GM12801 (cell line): Measurements from ENCODE around the gene ALMS1.

Experiments used
- CTCF ChIP-seq: IDR thresholded peaks from one replicate; pipeline ENCODE4 v1.5.1; 2011; ENCODE audit warnings: control low read depth; ENCODE audit not compliant: insufficient read length; ENCODE audit errors: extremely low read depth

Gene ALMS1

GRCh38 chr2:73385123-73385503 is 523 bp upstream of the ALMS1 start:
- TF ChIP-seq CTCF, result no peak

GRCh38 chr2:73386342-73386868 is 769 bp downstream of the ALMS1 start:
- no peak for TF ChIP-seq CTCF

GRCh38 chr2:73386894-73387636 is 1.4 kb downstream of the ALMS1 start:
- TF ChIP-seq CTCF, result no peak

- TF ChIP-seq CTCF, result no peak
These were observed 16.9 kb downstream of the ALMS1 start for GRCh38 chr2:73402386-73403103.

- TF ChIP-seq CTCF, result no peak
These were observed 17.6 kb downstream of the ALMS1 start for GRCh38 chr2:73403237-73403636.

GRCh38 chr2:73404409-73404808 is 18.8 kb downstream of the ALMS1 start:
- no peak for TF ChIP-seq CTCF

GRCh38 chr2:73406996-73407395 is 21.4 kb downstream of the ALMS1 start:
- no peak for TF ChIP-seq CTCF
